ENCODE data around the gene NTN5.

NTN5 gene

DNA sequence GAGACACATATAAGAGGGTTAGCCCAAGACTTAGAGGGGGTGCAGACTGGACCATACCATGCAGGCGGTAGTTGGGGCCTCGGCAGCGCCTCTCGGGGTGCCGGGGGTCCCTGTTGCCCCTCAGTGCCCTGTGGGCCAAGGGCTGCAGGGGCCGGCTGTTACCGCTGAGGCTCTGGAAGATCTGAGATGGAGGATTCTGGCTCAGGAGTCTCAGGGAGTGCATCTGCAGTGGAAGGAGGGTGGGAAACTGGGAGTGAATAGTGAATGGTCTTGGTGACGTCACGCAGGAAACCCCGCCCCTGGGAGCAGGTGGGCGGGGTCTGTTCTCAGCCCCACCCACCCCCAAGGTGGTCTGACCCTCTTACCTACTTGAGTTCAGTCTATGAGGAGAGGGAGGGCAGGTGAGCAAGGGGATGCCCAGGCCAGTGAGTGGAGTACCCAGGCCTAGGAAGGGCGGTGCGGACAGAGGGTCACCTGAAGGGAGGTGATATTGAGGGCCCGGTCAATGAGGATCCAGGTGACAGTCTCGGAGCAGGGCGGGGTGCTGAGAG, 33.9 kb downstream of the NTN5 start:
- Histone ChIP-seq H3K9me3 (ENCODE audit: insufficient read depth, low read length) (no peaks in the 10 kb centered on the region), H3K9ac (ENCODE audit: insufficient read length, low read depth) (peak overlapping the region; percentile 72), H3K4me3 (ENCODE audit: insufficient read length, low read depth) (peak overlapping the region; percentile 36), H3K36me3 (ENCODE audit: insufficient read depth, insufficient read length, low read length) (no peaks in the 10 kb centered on the region), H3K27me3 (ENCODE audit: insufficient read depth, insufficient read length) (peaks cover 26% of the 10 kb centered on the region), H3K4me1 (ENCODE audit: insufficient read depth, insufficient read length) (peaks cover 4% of the 10 kb centered on the region)
- no peak for TF ChIP-seq ZNF274 (IDR thresholded peaks at IDR 0.05; ENCODE audit: low read depth, low read length)
- TF ChIP-seq YY1 (IDR thresholded peaks at IDR 0.05; ENCODE audit: insufficient read depth, insufficient read length): no peak
- no peak for TF ChIP-seq SUZ12 (IDR thresholded peaks at IDR 0.05; ENCODE audit: extremely low read depth, insufficient read depth, insufficient read length)
- DNase-seq (ENCODE audit: low read depth, low spot score): no peak

DNA sequence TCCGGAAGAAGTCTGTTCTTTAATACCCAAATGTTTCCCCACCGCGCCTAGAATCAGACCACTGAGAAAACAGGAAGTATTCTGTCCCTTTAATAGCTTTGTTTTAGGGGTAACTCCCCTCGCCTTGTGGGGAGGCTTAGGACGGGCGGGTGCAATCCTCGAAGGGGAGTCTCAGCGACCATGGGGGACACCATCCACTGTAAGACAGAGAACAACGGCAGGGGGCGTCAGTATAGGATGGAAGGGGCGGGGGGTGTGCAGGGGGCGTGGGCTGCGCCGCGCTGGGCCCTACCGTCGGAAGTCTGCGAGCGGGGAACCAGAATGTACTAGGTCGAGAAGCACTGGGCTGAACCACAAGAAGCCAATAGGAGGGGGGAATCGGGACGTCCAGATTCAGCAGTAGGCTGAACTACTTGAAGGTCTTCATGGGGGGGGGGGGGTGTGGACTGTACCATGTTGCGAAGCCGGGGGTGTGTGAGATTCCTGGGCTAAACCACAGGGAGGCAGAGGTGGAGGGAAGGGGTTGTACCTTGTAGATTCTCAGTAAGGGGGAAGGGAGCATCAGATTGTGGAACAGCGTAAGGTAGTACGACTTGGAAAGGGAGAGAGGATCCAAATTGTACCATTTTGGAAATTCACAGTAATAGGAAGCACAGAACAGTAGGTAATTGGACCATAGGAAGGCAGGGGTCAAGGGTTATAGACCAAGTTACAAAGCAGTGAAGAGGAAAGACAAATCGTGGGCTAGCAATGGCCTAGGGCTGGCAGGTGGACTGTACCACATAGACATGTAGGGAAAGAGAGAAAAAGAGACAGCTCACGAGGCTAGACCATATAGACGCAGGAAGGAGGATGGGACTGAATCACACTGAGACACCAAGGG, 34.6 kb downstream of the NTN5 start:
- H3K9ac ChIP-seq (ENCODE audit: insufficient read length, low read depth): peak overlapping the region; percentile 61
- peak; percentile 64 for DNase-seq (ENCODE audit: low read depth, low spot score)
- peak overlapping the region; percentile 30 for H3K4me3 ChIP-seq (ENCODE audit: insufficient read length, low read depth)
- H3K36me3 ChIP-seq (ENCODE audit: insufficient read depth, insufficient read length, low read length): no peaks in the 10 kb centered on the region
- H3K9me3 ChIP-seq (ENCODE audit: insufficient read depth, low read length): no peaks in the 10 kb centered on the region
- peaks cover 4% of the 10 kb centered on the region for H3K4me1 ChIP-seq (ENCODE audit: insufficient read depth, insufficient read length)
- TF ChIP-seq ZNF274 (IDR thresholded peaks at IDR 0.05; ENCODE audit: low read depth, low read length) (no peak), YY1 (IDR thresholded peaks at IDR 0.05; ENCODE audit: insufficient read depth, insufficient read length) (no peak), SUZ12 (IDR thresholded peaks at IDR 0.05; ENCODE audit: extremely low read depth, insufficient read depth, insufficient read length) (no peak)
- peaks cover 26% of the 10 kb centered on the region for H3K27me3 ChIP-seq (ENCODE audit: insufficient read depth, insufficient read length)

DNA sequence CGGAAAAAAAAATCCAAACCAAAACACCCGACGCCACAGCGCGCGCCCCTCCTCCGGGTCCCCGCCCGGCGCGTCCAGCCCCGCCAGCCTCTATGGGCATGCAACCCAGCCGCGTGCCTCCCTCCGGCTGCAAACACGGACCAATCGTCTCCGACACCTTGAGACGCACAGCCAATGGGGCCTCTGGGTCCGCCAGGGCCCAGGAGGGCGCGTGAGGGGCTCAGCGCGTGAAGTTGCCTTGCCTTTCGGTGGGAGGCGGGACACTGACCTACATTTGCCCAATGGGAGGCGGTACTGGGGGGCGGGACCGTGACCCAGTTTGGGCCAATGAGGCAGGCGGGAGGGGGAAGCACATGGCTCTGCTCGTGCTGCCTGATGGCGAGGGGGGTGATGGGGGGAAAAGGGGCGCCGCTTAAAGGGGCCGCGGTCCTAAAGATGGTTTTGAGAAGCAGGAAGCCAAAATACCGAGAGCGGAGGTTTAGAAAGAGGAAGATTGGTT, 35.3 kb downstream of the NTN5 start:
- TF ChIP-seq SUZ12 (IDR thresholded peaks at IDR 0.05; ENCODE audit: extremely low read depth, insufficient read depth, insufficient read length) (no peak), YY1 (IDR thresholded peaks at IDR 0.05; ENCODE audit: insufficient read depth, insufficient read length) (no peak), ZNF274 (IDR thresholded peaks at IDR 0.05; ENCODE audit: low read depth, low read length) (no peak)
- DNase-seq (ENCODE audit: low read depth, low spot score): peak; percentile 92
- H3K4me3 ChIP-seq (ENCODE audit: insufficient read length, low read depth): peak overlapping the region; percentile 30
- peak overlapping the region; percentile 61 for H3K9ac ChIP-seq (ENCODE audit: insufficient read length, low read depth)
- no peaks in the 10 kb centered on the region for H3K36me3 ChIP-seq (ENCODE audit: insufficient read depth, insufficient read length, low read length)
- no peaks in the 10 kb centered on the region for H3K9me3 ChIP-seq (ENCODE audit: insufficient read depth, low read length)
- peaks cover 10% of the 10 kb centered on the region for H3K4me1 ChIP-seq (ENCODE audit: insufficient read depth, insufficient read length)
- peaks cover 26% of the 10 kb centered on the region for H3K27me3 ChIP-seq (ENCODE audit: insufficient read depth, insufficient read length)

DNA sequence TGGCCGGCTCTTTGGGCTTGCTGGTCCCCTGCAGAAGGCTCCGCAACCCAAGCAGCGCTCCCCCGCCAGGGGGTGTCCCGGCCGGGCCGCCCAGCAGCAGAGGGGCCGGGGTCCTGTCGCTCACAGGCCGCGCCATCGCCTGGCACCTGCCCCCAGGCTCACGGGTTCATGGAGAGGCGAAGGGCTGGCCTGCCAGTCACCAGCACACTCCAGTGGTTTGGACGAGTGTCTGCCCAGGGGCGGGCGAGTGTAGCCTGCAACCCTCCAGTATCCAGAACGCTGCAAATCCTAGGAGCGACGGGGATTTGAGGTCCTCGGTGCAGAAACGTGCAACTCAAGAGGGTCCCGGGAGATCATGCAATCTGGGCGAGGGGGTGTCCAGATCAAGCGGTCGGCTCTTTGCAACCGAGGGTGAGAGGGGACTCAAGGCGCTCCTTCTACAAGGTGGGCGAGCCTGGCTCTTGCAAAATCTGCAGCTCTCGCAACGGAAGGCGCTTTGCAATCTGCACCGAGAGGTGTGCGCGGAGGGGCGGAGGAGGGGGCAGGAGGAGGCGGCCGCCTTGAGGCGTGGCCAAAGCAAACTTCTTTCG, 35.9 kb downstream of the NTN5 start, which contains the start of gene DBP:
Gene DBP, minus strand, starts transcription at position 521 of the 590 bp plus-strand sequence. Its CDS starts 385 bp downstream, at position 136.
- no peaks in the 10 kb centered on the region for H3K36me3 ChIP-seq (ENCODE audit: insufficient read depth, insufficient read length, low read length)
- H3K9ac ChIP-seq (ENCODE audit: insufficient read length, low read depth): peak within 1 kb of the TSS; percentile 77
- H3K4me1 ChIP-seq (ENCODE audit: insufficient read depth, insufficient read length): peaks cover 12% of the 10 kb centered on the region
- H3K27me3 ChIP-seq (ENCODE audit: insufficient read depth, insufficient read length): peaks cover 26% of the 10 kb centered on the region
- H3K4me3 ChIP-seq (ENCODE audit: insufficient read length, low read depth): peak within 1 kb of the TSS; percentile 59
- DNase-seq (ENCODE audit: low read depth, low spot score): no peak
- no peak for TF ChIP-seq SUZ12 (IDR thresholded peaks at IDR 0.05; ENCODE audit: extremely low read depth, insufficient read depth, insufficient read length)
- TF ChIP-seq ZNF274 (IDR thresholded peaks at IDR 0.05; ENCODE audit: low read depth, low read length): no peak
- no peak for TF ChIP-seq YY1 (IDR thresholded peaks at IDR 0.05; ENCODE audit: insufficient read depth, insufficient read length)
- no peaks in the 10 kb centered on the region for H3K9me3 ChIP-seq (ENCODE audit: insufficient read depth, low read length)

DNA sequence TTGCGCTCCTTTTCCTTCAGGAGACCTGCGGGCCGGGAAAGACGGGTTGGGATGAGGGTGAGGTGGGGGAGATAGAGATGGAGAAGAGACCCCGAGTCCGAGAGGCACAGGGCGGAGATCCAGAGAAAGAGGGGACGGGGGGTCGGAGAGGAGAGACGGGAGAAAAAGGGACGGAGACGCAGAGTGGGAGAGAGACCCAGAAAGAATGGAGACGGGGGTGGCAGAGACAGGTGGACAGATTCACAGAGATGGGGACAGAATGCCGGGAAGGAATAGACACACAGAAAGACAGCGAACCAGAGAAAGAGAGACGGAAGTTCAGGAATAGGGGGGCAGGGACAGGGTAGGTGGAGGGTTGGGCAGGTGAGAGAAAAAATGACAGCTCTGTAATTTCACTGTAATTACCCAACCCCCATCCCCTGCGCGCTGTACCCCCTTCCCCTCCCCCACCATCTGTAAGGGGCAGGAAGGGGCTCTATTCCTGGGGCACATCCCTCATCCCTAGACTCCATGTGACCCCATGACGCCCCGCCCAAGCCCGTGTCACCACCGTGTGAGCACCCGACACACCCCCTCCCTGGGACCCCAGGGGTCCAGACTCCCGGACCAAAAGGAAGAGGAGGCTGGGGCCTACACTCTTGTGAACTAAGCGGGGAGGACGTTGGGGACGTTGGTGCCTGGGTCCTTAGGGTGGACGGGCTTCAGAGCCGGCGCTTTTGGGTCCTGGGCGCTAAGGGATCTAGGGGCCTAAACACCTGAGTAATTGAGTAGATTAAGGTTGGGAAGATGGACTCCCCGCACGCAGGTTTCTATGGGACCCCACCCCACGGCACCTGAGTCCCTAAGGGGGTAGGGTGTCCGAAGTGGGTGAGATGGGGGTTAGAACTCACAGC, 36.6 kb downstream of the NTN5 start:
- peaks cover 26% of the 10 kb centered on the region for H3K27me3 ChIP-seq (ENCODE audit: insufficient read depth, insufficient read length)
- H3K9ac ChIP-seq (ENCODE audit: insufficient read length, low read depth): peak overlapping the region; percentile 77
- peak overlapping the region; percentile 59 for H3K4me3 ChIP-seq (ENCODE audit: insufficient read length, low read depth)
- H3K9me3 ChIP-seq (ENCODE audit: insufficient read depth, low read length): no peaks in the 10 kb centered on the region
- H3K36me3 ChIP-seq (ENCODE audit: insufficient read depth, insufficient read length, low read length): no peaks in the 10 kb centered on the region
- H3K4me1 ChIP-seq (ENCODE audit: insufficient read depth, insufficient read length): peaks cover 12% of the 10 kb centered on the region
- no peak for DNase-seq (ENCODE audit: low read depth, low spot score)
- TF ChIP-seq SUZ12 (IDR thresholded peaks at IDR 0.05; ENCODE audit: extremely low read depth, insufficient read depth, insufficient read length) (no peak), YY1 (IDR thresholded peaks at IDR 0.05; ENCODE audit: insufficient read depth, insufficient read length) (no peak), ZNF274 (IDR thresholded peaks at IDR 0.05; ENCODE audit: low read depth, low read length) (no peak)

DNA sequence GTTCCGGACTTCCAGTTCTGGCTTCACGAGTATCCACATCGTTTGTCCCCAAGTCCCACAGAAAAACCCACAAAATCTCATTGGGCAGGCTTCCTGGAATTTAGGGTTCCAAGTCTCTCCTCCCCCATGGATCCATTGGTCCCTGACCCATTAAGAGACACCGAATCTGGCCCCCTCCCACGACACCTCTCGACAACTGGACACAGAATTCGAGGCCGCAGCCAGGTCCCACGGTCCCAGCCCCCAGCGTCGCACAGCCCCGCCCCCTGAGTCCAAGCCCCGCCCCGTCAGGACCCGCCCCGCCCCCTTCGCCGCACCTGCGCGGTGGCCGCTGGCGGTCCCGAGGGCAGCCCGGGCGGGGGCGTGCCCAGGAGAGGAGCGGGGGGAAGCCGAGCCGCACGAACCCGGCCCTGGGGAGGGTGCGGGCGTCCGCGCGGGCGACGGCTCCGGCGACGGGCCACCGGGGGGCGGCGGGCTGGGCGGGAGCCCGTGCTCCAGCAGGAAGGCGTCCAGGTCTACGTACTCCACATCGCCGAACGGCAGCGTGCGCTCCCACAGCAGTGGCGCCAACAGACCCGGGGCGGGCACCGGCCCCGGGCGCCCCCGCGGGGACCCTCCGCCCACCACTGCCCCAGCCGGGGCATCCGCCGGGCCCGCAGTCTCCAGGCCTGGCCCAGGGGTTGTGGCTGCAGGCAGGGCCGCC, 37.4 kb downstream of the NTN5 start:
- H3K4me3 ChIP-seq (ENCODE audit: insufficient read length, low read depth): peak overlapping the region; percentile 59
- no peaks in the 10 kb centered on the region for H3K9me3 ChIP-seq (ENCODE audit: insufficient read depth, low read length)
- H3K9ac ChIP-seq (ENCODE audit: insufficient read length, low read depth): peak overlapping the region; percentile 74
- H3K27me3 ChIP-seq (ENCODE audit: insufficient read depth, insufficient read length): peaks cover 26% of the 10 kb centered on the region
- TF ChIP-seq ZNF274 (IDR thresholded peaks at IDR 0.05; ENCODE audit: low read depth, low read length): no peak
- TF ChIP-seq SUZ12 (IDR thresholded peaks at IDR 0.05; ENCODE audit: extremely low read depth, insufficient read depth, insufficient read length): no peak
- TF ChIP-seq YY1 (IDR thresholded peaks at IDR 0.05; ENCODE audit: insufficient read depth, insufficient read length): no peak
- no peak for DNase-seq (ENCODE audit: low read depth, low spot score)
- peaks cover 16% of the 10 kb centered on the region for H3K4me1 ChIP-seq (ENCODE audit: insufficient read depth, insufficient read length)
- no peaks in the 10 kb centered on the region for H3K36me3 ChIP-seq (ENCODE audit: insufficient read depth, insufficient read length, low read length)

All from NT2/D1 (cell line).